GM12864 (cell line): ENCODE data around the gene CDH23.
A peak's percentile ranks its signal among the peaks of the same experiment; 100 is the strongest.

Experiments
- DNase-seq: peaks from one replicate; pipeline ENCODE4 v3.0.0-alpha.2; 2011; ENCODE audit warnings: low read depth
- H3K4me3 ChIP-seq: 2 replicates; pipeline ENCODE4 v1.5.1; 2011; ENCODE audit warnings: mild to moderate bottlenecking, low read depth, low read length, control low read depth
- TF ChIP-seq, protein P1 (sequence below): IDR thresholded peaks from 2 replicates; pipeline ENCODE4 v1.5.1; 2011; ENCODE audit warnings: low read depth, mild to moderate bottlenecking, moderate library complexity, low read length, control low read depth, inconsistent platforms; ENCODE audit errors: missing control alignments

The CDH23 gene

GRCh38 chr10:71487726-71488125, 91.0 kb downstream of the CDH23 start:
- H3K4me3 ChIP-seq = no peak overlapping the region
- DNase-seq = no peak
- TF ChIP-seq, protein P1, sequence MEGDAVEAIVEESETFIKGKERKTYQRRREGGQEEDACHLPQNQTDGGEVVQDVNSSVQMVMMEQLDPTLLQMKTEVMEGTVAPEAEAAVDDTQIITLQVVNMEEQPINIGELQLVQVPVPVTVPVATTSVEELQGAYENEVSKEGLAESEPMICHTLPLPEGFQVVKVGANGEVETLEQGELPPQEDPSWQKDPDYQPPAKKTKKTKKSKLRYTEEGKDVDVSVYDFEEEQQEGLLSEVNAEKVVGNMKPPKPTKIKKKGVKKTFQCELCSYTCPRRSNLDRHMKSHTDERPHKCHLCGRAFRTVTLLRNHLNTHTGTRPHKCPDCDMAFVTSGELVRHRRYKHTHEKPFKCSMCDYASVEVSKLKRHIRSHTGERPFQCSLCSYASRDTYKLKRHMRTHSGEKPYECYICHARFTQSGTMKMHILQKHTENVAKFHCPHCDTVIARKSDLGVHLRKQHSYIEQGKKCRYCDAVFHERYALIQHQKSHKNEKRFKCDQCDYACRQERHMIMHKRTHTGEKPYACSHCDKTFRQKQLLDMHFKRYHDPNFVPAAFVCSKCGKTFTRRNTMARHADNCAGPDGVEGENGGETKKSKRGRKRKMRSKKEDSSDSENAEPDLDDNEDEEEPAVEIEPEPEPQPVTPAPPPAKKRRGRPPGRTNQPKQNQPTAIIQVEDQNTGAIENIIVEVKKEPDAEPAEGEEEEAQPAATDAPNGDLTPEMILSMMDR = no peak

DNA sequence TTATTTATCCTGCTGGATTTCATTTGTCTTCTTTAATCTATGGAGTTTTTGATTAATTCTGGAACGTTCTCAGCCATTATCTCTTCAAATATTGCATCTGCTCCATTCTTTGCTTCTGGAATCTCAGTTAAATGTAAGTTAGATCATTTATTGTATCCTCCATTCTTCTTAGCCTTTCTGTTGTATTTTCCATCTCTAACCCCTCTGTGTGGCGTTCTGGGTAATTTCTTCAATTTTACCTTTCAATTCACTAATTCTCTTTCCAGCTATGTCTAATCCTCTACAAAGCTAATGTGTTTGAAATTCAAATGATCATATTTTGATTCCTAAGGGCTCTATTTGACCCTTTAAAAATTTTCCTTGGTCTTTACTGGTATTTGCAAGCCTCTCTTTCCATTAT, 92.4 kb downstream of the CDH23 start:
- TF ChIP-seq, protein P1 = no peak
- no peak for DNase-seq

DNA sequence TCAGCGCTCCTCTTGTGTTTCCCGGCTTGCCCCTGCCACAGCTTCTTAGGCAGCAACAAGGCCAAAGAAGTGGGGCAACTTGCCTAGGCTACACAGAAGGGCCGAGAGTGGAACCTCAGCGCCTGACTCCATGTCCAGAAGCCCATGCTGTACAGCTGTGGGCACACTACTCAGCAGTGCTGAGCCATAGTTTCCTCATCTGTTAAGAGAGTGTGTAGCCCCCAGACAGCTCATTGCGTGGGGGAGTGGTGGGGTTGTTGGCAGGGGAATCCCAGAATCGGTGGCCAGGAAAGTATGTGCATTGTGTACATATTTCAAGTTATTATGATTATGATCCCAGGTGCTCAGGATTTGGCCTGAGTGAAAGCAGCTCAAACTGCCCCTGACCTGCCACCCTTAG, 96.2 kb downstream of the CDH23 start:
- no peak for DNase-seq
- H3K4me3 ChIP-seq = no peak overlapping the region
- TF ChIP-seq, protein P1 = no peak

More for the DNA sequence above, 92.4 kb downstream of the CDH23 start:
- no peak overlapping the region for H3K4me3 ChIP-seq

GRCh38 chr10:71493741-71494140, 97.0 kb downstream of the CDH23 start:
- no peak for DNase-seq
- TF ChIP-seq, protein P1 = no peak
- H3K4me3 ChIP-seq = no peak overlapping the region

DNA sequence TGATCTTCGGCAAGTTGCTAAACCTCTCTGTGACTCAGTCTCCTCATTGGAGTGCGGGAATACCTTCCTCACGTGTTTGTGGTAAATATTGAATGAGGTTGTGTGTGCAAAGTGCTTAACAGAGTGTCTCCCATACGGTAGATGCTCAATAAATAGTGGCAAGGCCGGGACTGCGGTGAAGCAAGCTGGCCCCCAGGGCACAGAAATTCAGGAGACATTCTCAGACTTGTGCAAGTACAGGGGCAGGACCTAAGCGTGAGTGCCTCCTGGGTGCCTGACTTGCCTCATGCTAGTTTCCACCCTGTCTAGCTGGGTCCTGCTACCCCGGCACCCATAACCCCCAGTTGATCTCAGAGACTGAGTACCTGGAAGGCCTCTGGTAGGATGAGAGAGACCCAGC, 97.8 kb downstream of the CDH23 start:
- no peak for DNase-seq
- H3K4me3 ChIP-seq = no peak overlapping the region

DNA sequence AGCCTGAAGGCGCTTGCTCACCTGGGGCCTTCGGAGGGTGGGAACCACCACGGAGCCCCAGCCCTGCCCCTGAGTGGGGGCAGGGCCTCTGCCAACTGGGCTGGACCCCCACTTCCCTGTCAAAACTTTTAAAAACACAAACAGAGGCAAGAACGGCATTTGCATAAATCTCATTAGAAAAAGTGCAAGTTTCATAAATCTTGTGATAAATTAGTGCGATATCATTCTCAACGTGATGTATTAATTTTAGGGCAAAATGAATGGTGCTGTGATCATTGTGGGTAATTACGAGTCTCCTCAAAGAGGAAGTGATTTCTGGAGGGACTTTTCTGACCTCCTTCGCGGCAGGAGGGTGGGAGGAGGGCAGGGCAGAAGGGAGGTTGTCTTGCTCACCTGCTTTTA, 98.3 kb downstream of the CDH23 start:
- TF ChIP-seq, protein P1 = no peak
- DNase-seq = peak; percentile 10
- no peak overlapping the region for H3K4me3 ChIP-seq

More for the DNA sequence above, 97.8 kb downstream of the CDH23 start:
- TF ChIP-seq, protein P1 = no peak

DNA sequence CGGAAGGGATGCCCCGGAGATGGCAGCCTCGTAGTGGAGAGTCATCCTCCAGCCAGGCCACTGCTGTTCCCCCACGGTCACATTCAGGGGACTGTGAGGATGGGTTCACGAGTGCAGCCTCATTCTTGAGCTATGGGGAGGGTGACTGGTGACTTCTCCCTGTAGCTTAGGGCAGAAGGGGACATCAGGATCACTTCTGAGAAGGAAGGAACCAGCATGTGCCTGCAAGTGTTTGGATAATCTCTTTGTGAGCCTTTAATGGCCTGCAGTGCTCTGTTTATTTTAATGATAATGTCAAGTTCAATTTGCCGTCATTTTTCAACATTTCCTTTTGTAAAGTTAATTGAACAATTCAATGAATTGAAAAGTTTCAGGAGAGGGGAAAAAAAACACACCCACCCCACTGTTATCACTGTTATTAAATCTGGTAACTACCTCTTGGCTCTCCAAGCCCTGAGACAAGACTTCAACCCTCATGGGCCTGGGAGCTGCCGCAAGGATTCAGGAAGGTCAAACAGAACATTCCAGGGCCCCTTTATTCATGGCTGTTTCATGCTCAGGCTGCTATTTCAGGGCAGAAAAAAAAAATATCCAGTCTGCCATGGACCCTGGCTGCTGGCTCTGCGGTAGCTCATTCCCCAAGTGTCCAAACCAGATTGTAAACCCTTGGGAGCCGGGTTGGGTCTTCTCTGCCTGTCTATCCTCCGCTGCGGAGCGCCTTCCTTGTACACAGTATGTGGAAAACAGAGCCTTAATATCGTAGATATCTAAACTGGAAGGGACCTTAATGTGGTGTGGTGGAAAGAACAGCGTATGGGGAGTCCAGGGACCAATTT, 100.4 kb downstream of the CDH23 start:
- H3K4me3 ChIP-seq = no peak overlapping the region
- TF ChIP-seq, protein P1 = no peak
- no peak for DNase-seq
